Measurements from ENCODE around the gene TRPC4AP.
A peak's percentile ranks its signal among the peaks of the same experiment; 100 is the strongest.

Gene TRPC4AP

DNA sequence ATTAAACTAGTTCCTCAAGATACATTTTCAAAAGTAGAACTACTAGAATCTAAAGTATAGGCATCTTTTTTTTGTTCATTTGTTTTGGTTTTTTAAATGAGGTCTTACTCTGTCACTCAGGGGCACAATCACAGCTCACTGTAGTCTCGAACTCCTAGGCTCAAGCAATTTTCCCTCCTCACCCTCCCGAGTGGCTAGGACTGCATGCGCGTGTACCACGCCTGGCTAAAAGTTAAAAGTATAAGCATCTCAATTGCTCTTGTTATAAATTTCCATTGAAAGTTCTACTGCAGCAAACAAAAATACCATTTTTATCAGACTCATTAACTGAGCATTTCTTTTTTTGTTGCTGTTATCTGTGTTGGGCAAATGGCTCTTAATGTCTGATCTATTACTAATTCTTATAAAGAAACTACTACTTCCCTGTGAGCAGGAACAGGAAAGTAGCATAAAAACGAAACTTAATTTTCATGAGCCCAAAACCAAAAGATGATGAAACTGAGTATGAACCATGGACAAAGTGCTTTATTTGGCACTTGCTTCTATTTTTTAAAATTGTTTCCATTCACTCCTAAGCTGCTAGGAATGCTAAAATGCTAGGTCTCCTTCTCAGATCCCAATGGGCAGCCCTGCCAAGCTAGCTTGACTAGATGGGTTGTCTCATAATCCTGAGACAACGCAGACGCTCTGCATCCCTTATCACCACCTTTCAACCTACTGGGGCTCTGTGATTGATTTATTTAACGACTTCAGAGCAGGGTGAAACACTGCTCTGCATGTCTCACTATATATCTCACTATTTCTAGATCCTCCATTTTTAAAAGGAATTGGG, 36.9 kb downstream of the TRPC4AP start:
- DNase-seq (ENCODE audit: low read depth) = no peak

GRCh38 chr20:35054814-35055213, 37.8 kb downstream of the TRPC4AP start:
- DNase-seq (ENCODE audit: low read depth) = no peak

DNA sequence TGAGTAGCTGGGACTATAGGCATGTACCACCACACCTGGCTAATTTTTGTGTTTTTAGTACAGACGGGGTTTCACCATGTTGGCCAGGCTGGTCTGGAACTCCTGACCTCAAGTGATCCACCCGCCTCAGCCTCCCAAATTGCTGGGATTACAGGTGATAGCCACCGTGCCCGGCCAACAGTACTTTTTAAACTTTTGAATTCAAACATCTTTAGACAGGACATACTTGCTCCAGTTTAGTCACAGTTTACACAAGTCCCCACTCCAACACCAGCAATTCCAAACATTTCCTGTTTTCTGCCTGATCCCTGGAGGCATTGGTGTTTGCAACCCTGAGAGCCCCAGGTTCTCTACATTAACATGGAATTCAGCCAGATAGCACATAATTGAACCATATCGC, 40.0 kb downstream of the TRPC4AP start:
- DNase-seq (ENCODE audit: low read depth) = peak; percentile 14

DNA sequence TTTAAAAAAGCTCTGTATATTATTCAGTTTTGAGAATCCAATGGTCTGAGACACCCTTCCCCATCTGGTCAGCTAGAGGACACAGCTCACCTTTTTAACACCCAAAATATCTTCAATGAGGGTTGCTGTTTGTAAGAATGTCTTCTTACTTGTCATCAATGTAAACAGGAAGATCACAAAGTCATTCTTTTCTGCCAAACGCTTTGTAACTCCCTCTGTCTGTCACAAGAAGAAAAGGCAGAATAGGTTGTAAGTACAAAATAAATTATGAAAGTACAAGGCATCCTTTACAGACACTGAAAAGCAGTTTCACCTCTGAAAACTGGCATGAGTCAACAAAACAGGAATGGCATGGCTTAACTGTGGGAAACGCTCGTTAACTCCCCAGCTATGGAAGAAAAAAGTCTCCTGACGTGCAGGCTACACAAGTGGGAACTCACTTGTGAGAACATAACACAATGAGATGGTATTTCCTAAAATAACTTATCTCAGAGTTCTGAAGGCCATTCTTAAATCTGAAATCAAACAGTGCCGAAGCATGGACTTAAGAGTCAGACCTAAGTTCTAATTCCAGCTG, 42.7 kb downstream of the TRPC4AP start:
- no peak for DNase-seq (ENCODE audit: low read depth)

DNA sequence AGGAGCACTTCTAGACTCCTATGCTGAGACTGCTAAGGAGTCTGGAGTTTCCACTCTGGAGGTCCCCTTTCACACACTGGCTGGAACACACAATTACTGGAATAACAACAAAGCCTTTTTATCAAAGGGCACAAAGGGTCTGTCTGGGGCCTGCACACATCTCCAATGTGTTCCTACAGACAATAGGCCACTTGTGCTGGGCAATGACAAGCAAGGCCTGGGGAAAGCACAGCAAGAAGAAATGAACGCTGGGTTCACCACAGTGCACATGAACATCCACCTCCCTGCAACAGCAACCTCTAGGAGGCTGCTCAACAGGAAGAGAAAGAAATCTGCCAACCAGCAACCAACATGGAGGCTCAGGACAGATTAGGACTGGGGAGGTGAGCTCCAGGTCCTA, 43.9 kb downstream of the TRPC4AP start:
- no peak for DNase-seq (ENCODE audit: low read depth)

DNA sequence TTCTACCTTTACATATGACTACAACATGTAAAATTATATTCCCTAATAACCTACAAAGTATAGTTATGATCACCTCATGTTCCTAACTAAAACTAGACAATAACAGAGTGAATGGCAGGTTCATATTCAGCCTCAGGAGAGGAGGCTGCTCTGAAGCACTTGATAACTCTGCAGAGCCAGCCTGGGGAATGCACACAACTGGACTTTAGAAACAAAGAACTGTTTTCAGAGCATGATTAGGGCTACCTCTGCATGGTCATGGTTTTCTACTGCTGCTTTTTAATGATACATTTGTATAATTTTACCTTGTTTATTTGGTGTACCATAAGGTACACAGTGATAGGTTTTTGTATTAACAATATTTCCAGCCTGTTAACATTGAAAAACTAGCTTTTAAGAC, 50.3 kb downstream of the TRPC4AP start:
- DNase-seq (ENCODE audit: low read depth) = no peak

DNA sequence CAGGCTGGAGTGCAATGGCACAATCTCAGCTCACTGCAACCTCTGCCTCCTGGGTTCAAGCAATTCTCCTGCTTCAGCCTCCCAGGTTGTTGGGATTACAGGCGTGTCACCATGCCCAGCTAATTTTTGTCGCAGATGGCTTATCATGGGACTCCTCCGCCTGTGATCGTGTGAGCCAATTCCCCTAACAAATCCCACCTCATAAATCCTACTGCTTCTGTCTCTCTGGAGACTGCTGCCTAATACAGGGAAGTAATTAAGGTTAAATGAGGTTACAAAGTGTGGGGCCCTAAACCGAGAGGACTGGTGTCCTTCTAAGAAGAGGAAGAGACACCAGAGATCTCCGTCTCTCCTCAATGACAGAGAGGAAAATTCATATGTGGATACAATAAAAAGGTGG, 52.0 kb downstream of the TRPC4AP start:
- no peak for DNase-seq (ENCODE audit: low read depth)

- DNase-seq (ENCODE audit: low read depth) = no peak
Measured at GRCh38 chr20:35039846-35040489, 52.6 kb downstream of the TRPC4AP start.

- DNase-seq (ENCODE audit: low read depth) = no peak
Measured at GRCh38 chr20:35039146-35039545, 53.5 kb downstream of the TRPC4AP start.

DNA sequence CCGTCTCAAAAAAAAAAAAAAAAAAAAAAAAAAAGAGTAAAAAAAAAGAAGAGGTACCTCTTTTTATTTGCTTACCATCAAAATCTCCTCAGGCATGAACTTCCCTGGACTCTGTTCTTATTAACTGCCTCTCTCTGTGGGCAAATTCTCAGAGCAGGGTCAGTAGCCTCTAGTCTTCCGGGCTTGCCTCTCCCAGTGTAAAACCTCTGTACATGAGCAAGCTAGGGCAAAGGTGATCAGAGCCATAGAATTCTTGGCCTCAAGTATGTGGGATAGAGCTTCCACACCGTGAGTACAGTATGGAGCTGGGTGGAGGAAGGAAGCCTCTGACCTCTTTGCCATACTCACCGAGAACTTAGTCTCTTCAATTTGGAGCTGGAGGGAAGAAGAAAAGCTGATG, 58.5 kb downstream of the TRPC4AP start:
- no peak for DNase-seq (ENCODE audit: low read depth)

DNA sequence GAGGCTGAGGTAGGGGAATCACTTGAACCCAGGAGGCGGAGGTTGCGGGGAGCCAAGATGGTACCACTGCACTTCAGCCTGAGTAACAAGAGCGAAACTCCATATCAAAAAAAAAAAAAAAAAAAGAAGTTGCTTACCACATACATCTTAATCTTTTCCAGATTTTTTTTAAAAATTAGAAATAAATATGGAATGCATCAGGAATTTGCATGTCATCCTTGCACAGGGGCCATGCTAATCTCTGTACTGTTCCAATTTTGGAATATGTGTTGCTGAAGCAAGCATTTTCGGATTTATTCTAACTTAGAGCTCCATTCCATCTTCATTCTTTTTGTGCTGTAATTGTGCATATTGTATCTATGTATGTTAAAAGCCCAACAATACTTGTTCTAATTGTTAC, 62.5 kb downstream of the TRPC4AP start:
- no peak for DNase-seq (ENCODE audit: low read depth)

GRCh38 chr20:35027301-35027700, 65.3 kb downstream of the TRPC4AP start:
- no peak for DNase-seq (ENCODE audit: low read depth)

DNA sequence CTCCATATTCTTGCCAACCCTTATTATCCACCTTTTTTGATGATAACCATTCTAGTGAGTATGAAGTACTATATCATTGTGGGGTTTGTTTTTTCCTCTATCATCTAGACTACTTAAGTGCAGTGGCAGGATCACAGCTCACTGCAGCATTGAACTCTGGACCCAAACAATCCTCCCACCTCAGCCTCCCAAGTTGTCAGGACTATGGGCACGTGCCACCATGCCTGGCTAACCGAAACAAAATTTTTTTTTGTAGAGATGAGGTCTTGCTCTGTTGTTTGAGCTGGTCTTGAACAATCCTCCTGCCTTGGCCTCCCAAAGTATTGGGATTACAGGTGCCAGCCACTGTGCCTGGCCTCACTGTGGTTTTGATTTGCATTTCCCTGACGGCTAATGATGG, 67.5 kb downstream of the TRPC4AP start:
- no peak for DNase-seq (ENCODE audit: low read depth)

GRCh38 chr20:35023624-35024023, 69.0 kb downstream of the TRPC4AP start:
- DNase-seq (ENCODE audit: low read depth) = no peak

DNA sequence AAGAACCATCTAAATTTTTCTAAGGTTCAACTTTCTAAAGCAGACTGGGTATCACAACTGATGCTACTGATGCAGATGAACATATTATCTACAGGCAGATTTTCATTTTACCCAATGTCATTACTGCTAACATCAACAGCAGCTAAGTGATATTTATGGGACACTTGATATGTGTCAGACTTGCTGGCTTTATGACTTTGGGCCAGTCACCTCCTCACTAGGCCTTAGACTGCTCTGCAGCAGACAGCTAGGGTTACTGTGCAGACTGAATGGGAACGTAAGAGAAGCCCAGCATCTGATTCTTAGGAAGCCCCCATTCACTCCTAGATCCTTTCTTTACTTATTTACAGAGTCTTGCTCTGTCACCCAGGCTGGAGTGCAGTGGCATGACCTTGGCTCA, 70.8 kb downstream of the TRPC4AP start:
- DNase-seq (ENCODE audit: low read depth) = no peak

GRCh38 chr20:35021063-35021462, 71.5 kb downstream of the TRPC4AP start:
- no peak for DNase-seq (ENCODE audit: low read depth)

GRCh38 chr20:35020108-35020928, 72.3 kb downstream of the TRPC4AP start:
- DNase-seq (ENCODE audit: low read depth) = no peak

GRCh38 chr20:35018590-35019371, 73.8 kb downstream of the TRPC4AP start:
- DNase-seq (ENCODE audit: low read depth) = no peak

GRCh38 chr20:35017099-35017835, 75.3 kb downstream of the TRPC4AP start:
- DNase-seq (ENCODE audit: low read depth) = no peak

- no peak for DNase-seq (ENCODE audit: low read depth)
Measured at GRCh38 chr20:35015863-35016193, 76.8 kb downstream of the TRPC4AP start.

- no peak for DNase-seq (ENCODE audit: low read depth)
Measured at GRCh38 chr20:35014537-35014936, 78.1 kb downstream of the TRPC4AP start.
